Activated CD8-positive, alpha-beta T cell treated with anti-CD3 and anti-CD28 coated beads for 36 hours (primary cell): ENCODE results near the gene DTYMK. TPM values are rescaled to one million over a fixed set of nuclear protein-coding genes. Genes with fewer than 3 reads are reported as not detected.

Experiments
- ATAC-seq: fragments of 200-7000 bp; cut with Tn5 transposase; one replicate; pipeline ENCODE4 v1.10.0; 2021; ENCODE audit warnings: mild to moderate bottlenecking, moderate library complexity
- CTCF ChIA-PET: fragments of 350-600 bp; sonication (Branson Sonifier 250); formaldehyde crosslinking; loops from one replicate; lab custom pipeline; 2021; ENCODE audit warnings: antibody characterized with exemption; lab: Charles Lee
- POLR2A ChIA-PET: fragments of 350-600 bp; sonication (Branson Sonifier 250); formaldehyde crosslinking; loops from one replicate; lab custom pipeline; 2021; ENCODE audit warnings: antibody characterized with exemption; lab: Charles Lee
- DNase-seq: peaks from one replicate; pipeline ENCODE4 v3.0.0-alpha.2; 2020
- H3K27ac Mint-ChIP-seq: one replicate; pipeline ENCODE4 v1.8.0; 2021; ENCODE audit warnings: mild to moderate bottlenecking, mixed read lengths
- H3K27me3 Mint-ChIP-seq: one replicate; pipeline ENCODE4 v1.8.0; 2021; ENCODE audit warnings: mixed read lengths
- H3K36me3 Mint-ChIP-seq: one replicate; pipeline ENCODE4 v1.8.0; 2021; ENCODE audit warnings: low read depth, mixed read lengths
- H3K4me1 Mint-ChIP-seq: one replicate; pipeline ENCODE4 v1.8.0; 2021; ENCODE audit warnings: low read depth, mixed read lengths
- H3K4me3 Mint-ChIP-seq: one replicate; pipeline ENCODE4 v1.8.0; 2021; ENCODE audit warnings: mild to moderate bottlenecking, moderate library complexity, mixed read lengths
- H3K9me3 Mint-ChIP-seq: one replicate; pipeline ENCODE4 v1.8.0; 2021; ENCODE audit warnings: mixed read lengths
- CTCF ChIP-seq: fragments of 200-600 bp; IDR thresholded peaks from one replicate; pipeline ENCODE4 v1.8.0; 2022; ENCODE audit warnings: antibody characterized with exemption, mild to moderate bottlenecking
- intact Hi-C: fragments of 100-400 bp; cut with micrococcal nuclease; formaldehyde crosslinking; loops from one replicate; pipeline ENCODE4 v1.10.0; 2022
- total RNA-seq, 2 experiments: library from RNA; stranded (reverse); gene quantifications; one replicate each; pipeline ENCODE4 v1.2.3, GENCODE V29; 2021

Gene DTYMK
- total RNA-seq, 2 experiments from 2014 or later = 87.1 to 91.9 TPM

- Mint-ChIP-seq H3K36me3 (peaks cover 40% of the 10 kb centered on the region), H3K4me1 (peaks cover 35% of the 10 kb centered on the region), H3K4me3 (peak overlapping the region; percentile 76), H3K9me3 (peaks cover 6% of the 10 kb centered on the region), H3K27me3 (no peaks in the 10 kb centered on the region), H3K27ac (peak overlapping the region; percentile 75)
- ChIA-PET CTCF (interaction anchor here (0.7 to 3.2 kb wide), 13 partner anchors 10 to 179 kb away, joined by 3 to 19 read pairs (median 5); partner anchors contain the start of genes D2HGDH and DTYMK), POLR2A (interaction anchor here (0.7 to 8.2 kb wide), 13 partner anchors 10 to 387 kb away, joined by 3 to 77 read pairs (median 5); partner anchors contain the start of genes D2HGDH, DTYMK, HDLBP and SEPTIN2)
- ATAC-seq (peak; percentile 81), DNase-seq (peak; percentile 95)
- intact Hi-C loops = no loop called here
- peak; percentile 80 for TF ChIP-seq CTCF
Observed at GRCh38 chr2:241702155-241703031, 15.8 kb upstream of the DTYMK start.

GRCh38 chr2:241701399-241702154, 15.0 kb upstream of the DTYMK start, which contains the start of gene ING5:
TSS of gene ING5 (plus strand) at chr2:241702039. CDS start at chr2:241702066, 27 bp downstream.
- Mint-ChIP-seq H3K4me1 (peaks cover 36% of the 10 kb centered on the region), H3K9me3 (peaks cover 4% of the 10 kb centered on the region), H3K27me3 (no peaks in the 10 kb centered on the region), H3K36me3 (peaks cover 33% of the 10 kb centered on the region), H3K27ac (peak within 1 kb of the TSS; percentile 93), H3K4me3 (peak within 1 kb of the TSS; percentile 76)
- ATAC-seq (peak; percentile 66), DNase-seq (peak; percentile 98)
- no peak for TF ChIP-seq CTCF
- POLR2A ChIA-PET = interaction anchor here (0.9 to 8.2 kb wide), 13 partner anchors 9 to 387 kb away, joined by 3 to 77 read pairs (median 5); partner anchors contain the start of genes D2HGDH, DTYMK, HDLBP and SEPTIN2
- CTCF ChIA-PET = interaction anchor here (0.7 to 3.2 kb wide), 11 partner anchors 9 to 177 kb away, joined by 3 to 19 read pairs (median 5); partner anchors contain the start of genes D2HGDH and DTYMK
- intact Hi-C loops = no loop called here

GRCh38 chr2:241701149-241701398, 14.5 kb upstream of the DTYMK start:
- TF ChIP-seq CTCF = peak; percentile 56
- Mint-ChIP-seq H3K4me1 (peaks cover 35% of the 10 kb centered on the region), H3K9me3 (peaks cover 2% of the 10 kb centered on the region), H3K27me3 (no peaks in the 10 kb centered on the region), H3K4me3 (peak overlapping the region; percentile 76), H3K27ac (peak overlapping the region; percentile 93), H3K36me3 (peaks cover 29% of the 10 kb centered on the region)
- ChIA-PET CTCF (interaction anchor here (1.0 to 3.2 kb wide), 6 partner anchors 32 to 387 kb away, joined by 3 to 19 read pairs (median 3); no protein-coding TSS in a partner anchor), POLR2A (interaction anchor here (0.6 to 8.2 kb wide), 12 partner anchors 8 to 597 kb away, joined by 3 to 77 read pairs (median 5); partner anchors contain the start of genes D2HGDH, DTYMK, HDLBP and SEPTIN2)
- no peak for ATAC-seq
- intact Hi-C loops = no loop called here
- no peak for DNase-seq

GRCh38 chr2:241695651-241696050, 9.0 kb upstream of the DTYMK start:
- H3K4me3 Mint-ChIP-seq = no peak overlapping the region
- H3K4me1 Mint-ChIP-seq = peaks cover 14% of the 10 kb centered on the region
- no peak overlapping the region for H3K27ac Mint-ChIP-seq
- H3K9me3 Mint-ChIP-seq = no peaks in the 10 kb centered on the region
- ATAC-seq = no peak
- intact Hi-C loops = no loop called here
- no peak for DNase-seq
- TF ChIP-seq CTCF = no peak
- peaks cover 30% of the 10 kb centered on the region for H3K36me3 Mint-ChIP-seq
- no peaks in the 10 kb centered on the region for H3K27me3 Mint-ChIP-seq
- ChIA-PET POLR2A (no interaction called here), CTCF (no interaction called here)
